GM18519 (cell line): ENCODE measurements around the gene C19orf85.

Source experiments
- ATAC-seq: cut with Tn5 transposase; IDR thresholded peaks from one replicate; pipeline ENCODE4 v1.9.1; 2021; ENCODE audit warnings: mild to moderate bottlenecking, moderate library complexity; ENCODE audit not compliant: unreplicated experiment, low FRiP score

C19orf85 gene

DNA sequence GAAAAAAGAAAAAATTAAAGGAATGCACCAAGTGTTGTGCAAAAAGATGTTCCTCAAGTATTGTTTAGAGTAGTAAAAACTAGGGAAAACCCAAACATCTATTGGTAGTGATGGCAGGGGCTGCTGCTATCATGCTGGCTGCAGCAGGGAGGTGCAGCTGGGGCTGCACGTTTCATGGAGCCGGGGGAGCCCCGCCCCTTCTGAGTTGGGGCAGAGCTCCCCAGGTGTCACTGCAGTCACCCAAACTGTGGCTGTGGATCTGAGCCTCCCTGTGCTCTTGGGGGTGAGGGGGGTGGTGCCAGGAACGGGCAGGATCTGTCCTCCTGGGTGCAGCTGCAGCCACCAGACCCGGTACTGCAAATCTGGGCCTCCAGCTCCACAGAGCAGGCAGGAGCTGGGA, 45.4 kb downstream of the C19orf85 start:
- no peak for ATAC-seq

DNA sequence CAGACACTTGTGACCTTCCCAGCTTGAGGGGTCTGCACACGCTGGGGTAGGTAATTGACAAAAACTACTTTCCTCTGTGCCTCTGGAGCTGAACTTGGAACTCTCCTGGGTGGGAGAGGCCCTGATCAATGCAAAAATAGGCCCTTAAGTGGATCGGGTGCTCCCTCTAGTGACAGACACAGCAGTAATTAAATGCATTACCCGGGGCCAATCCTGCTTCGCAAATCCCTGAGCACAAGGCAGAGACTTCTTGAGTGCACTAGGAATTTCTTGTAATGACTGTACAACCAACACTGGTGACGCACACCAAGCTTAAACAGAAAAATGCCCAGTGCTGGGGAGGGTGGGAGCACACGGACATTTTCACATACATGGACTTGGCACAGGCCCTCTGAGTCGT, 46.4 kb downstream of the C19orf85 start:
- ATAC-seq: no peak
